Keratinocyte (primary cell): ENCODE results near the gene NCR1.

ENCODE experiments used
- CTCF ChIP-seq, 3 experiments: IDR thresholded peaks in 1 of 3; conservative IDR thresholded peaks in 1 of 3; optimal IDR thresholded peaks in 1 of 3; 2 replicates in 2 of 3; 3 replicates in 1 of 3; pipeline versions ENCODE3 to v1.5.1; 2011; ENCODE audit warnings: low read length in 3 of 3, mild to moderate bottlenecking in 3 of 3, moderate library complexity in 2 of 3, control low read depth in 1 of 3, inconsistent platforms in 1 of 3; ENCODE audit not compliant: insufficient read depth in 2 of 3; ENCODE audit errors: extremely low read depth in 1 of 3
- EZH2 ChIP-seq: IDR thresholded peaks from one replicate; pipeline ENCODE4 v1.6.1; 2012; ENCODE audit warnings: inconsistent platforms, mild to moderate bottlenecking, low read length, moderate library complexity

- TF ChIP-seq CTCF (optimal IDR thresholded peaks at IDR 0.05 in 1 of 3, IDR thresholded peaks at IDR 0.05 in 1 of 3, conservative IDR thresholded peaks at IDR 0.05 in 1 of 3; ENCODE audit: extremely low read depth in 1 of 3, insufficient read depth in 2 of 3, low read length in 3 of 3) (no peak), EZH2 (no peak)
Observed at GRCh38 chr19:54903303-54903702, 2.6 kb upstream of the NCR1 start.
